GM21381 (cell line): ENCODE measurements around the gene VWC2.

Source experiments
- ATAC-seq: cut with Tn5 transposase; IDR thresholded peaks from one replicate; pipeline ENCODE4 v1.9.1; 2021; ENCODE audit warnings: mild to moderate bottlenecking, moderate library complexity; ENCODE audit not compliant: unreplicated experiment

Gene VWC2

GRCh38 chr7:49927631-49928030 is 154.2 kb downstream of the VWC2 start:
- no peak for ATAC-seq

- ATAC-seq: no peak
Measured at GRCh38 chr7:49928787-49929186, 155.3 kb downstream of the VWC2 start.

- ATAC-seq: no peak
Measured at GRCh38 chr7:49931627-49932026, 158.2 kb downstream of the VWC2 start.

- ATAC-seq: no peak
Measured at GRCh38 chr7:49937608-49938007, 164.2 kb downstream of the VWC2 start.
